H1 (cell line): ENCODE measurements around the gene POU6F2. TPM values are rescaled to one million over a fixed set of nuclear protein-coding genes. Genes with fewer than 3 reads are reported as not detected.

Source experiments
- CTCF ChIA-PET: fragments of 300-600 bp; sonication (Branson Sonifier 250); formaldehyde crosslinking; loops from one replicate; lab custom pipeline; 2021; ENCODE audit not compliant: partially characterized antibody; lab: Charles Lee
- POLR2A ChIA-PET: fragments of 300-600 bp; sonication (Branson Sonifier 250); formaldehyde crosslinking; loops from one replicate; lab custom pipeline; 2021; ENCODE audit warnings: inconsistent platforms; ENCODE audit not compliant: partially characterized antibody; lab: Charles Lee
- DNase-seq, 2 experiments: peaks; one replicate each; pipeline versions ENCODE4 v3.0.0 to v3.0.0-alpha.2; 2010 to 2022; ENCODE audit warnings: low spot score in 2 of 2, low read depth in 1 of 2, mixed read lengths in 1 of 2
- FAIRE-seq: peaks from 2 replicates; lab custom pipeline; 2011; peaks lifted over from hg19 to GRCh38; lab: Jason Lieb, UNC
- H2AFZ ChIP-seq: 2 replicates; pipeline ENCODE4 v1.8.1; 2012; ENCODE audit warnings: low read length, inconsistent platforms
- H2AK5ac ChIP-seq: 2 replicates; pipeline ENCODE4 v1.6.1; 2013; ENCODE audit warnings: low read depth, low read length
- H2BK120ac ChIP-seq: replicated peaks from 2 replicates; pipeline ENCODE3; 2013; ENCODE audit warnings: low read depth, low read length, inconsistent platforms
- H2BK12ac ChIP-seq: 2 replicates; pipeline ENCODE4 v1.6.1; 2013; ENCODE audit warnings: low read depth, low read length
- H2BK15ac ChIP-seq: 2 replicates; pipeline ENCODE4 v1.6.1; 2013; ENCODE audit warnings: low read length
- H2BK20ac ChIP-seq: 2 replicates; pipeline ENCODE4 v1.6.1; 2013; ENCODE audit warnings: low read length
- H2BK5ac ChIP-seq: 2 replicates; pipeline ENCODE4 v1.6.1; 2013; ENCODE audit warnings: low read depth, low read length
- H3K14ac ChIP-seq: 2 replicates; pipeline ENCODE4 v1.6.1; 2013; ENCODE audit warnings: inconsistent platforms; ENCODE audit not compliant: insufficient read length
- H3K18ac ChIP-seq: 2 replicates; pipeline ENCODE4 v1.6.1; 2013; ENCODE audit warnings: low read length; ENCODE audit errors: extremely low read depth
- H3K23ac ChIP-seq: 2 replicates; pipeline ENCODE4 v1.6.1; 2013; ENCODE audit warnings: inconsistent platforms; ENCODE audit not compliant: insufficient read length
- H3K23me2 ChIP-seq: 2 replicates; pipeline ENCODE4 v1.6.1; 2013; ENCODE audit warnings: low read depth, low read length
- H3K27ac ChIP-seq: 2 replicates; pipeline ENCODE4 v1.6.1; 2011; ENCODE audit warnings: low read depth, low read length, inconsistent platforms
- H3K27me3 ChIP-seq, 4 experiments: replicated peaks in 1 of 4; 1 replicate in 1 of 4; 2 replicates in 3 of 4; pipeline versions ENCODE4 v1.6.1 to v1.8.1; 2011 to 2013; ENCODE audit warnings: low read length in 3 of 4, mild to moderate bottlenecking in 3 of 4, inconsistent platforms in 2 of 4, mixed read lengths in 2 of 4, moderate library complexity in 1 of 4; ENCODE audit not compliant: control insufficient read depth in 3 of 4, insufficient read depth in 3 of 4; ENCODE audit errors: extremely low read depth in 1 of 4
- H3K36me3 ChIP-seq, 4 experiments: 2 replicates each; pipeline versions ENCODE4 v1.6.1 to v1.8.1; 2011 to 2013; ENCODE audit warnings: mild to moderate bottlenecking in 4 of 4, low read length in 3 of 4, moderate library complexity in 2 of 4, control low read depth in 1 of 4, inconsistent platforms in 1 of 4; ENCODE audit not compliant: insufficient read depth in 4 of 4, control insufficient read depth in 2 of 4
- H3K4ac ChIP-seq: replicated peaks from 2 replicates; pipeline ENCODE3; 2013; ENCODE audit warnings: low read length, low read depth, mixed read lengths, inconsistent platforms; ENCODE audit not compliant: insufficient read length
- H3K4me1 ChIP-seq, 4 experiments: replicated peaks in 1 of 4; 1 replicate in 1 of 4; 2 replicates in 3 of 4; pipeline versions ENCODE4 v1.6.1 to v1.8.1; 2011 to 2013; ENCODE audit warnings: low read length in 3 of 4, inconsistent platforms in 2 of 4, mixed read lengths in 1 of 4; ENCODE audit not compliant: insufficient read depth in 4 of 4, control insufficient read depth in 3 of 4
- H3K4me2 ChIP-seq, 2 experiments: 2 replicates each; pipeline versions ENCODE4 v1.6.1 to v1.8.1; 2011 to 2013; ENCODE audit warnings: low read depth in 2 of 2, low read length in 2 of 2, control low read depth in 1 of 2, inconsistent platforms in 1 of 2, mild to moderate bottlenecking in 1 of 2; ENCODE audit not compliant: insufficient read depth in 1 of 2
- H3K4me3 ChIP-seq, 4 experiments: fragments of 200-600, 300-600 bp in 1 of 4; sonication (generic), shearing (Covaris generic), sonication (Bioruptor Twin) in 1 of 4; 2 replicates each; pipeline versions ENCODE4 v1.5.1 to v1.8.1; 2011 to 2016; ENCODE audit warnings: low read length in 4 of 4, low read depth in 3 of 4, control low read depth in 2 of 4, inconsistent platforms in 2 of 4, mild to moderate bottlenecking in 2 of 4, mixed read lengths in 1 of 4, moderate library complexity in 1 of 4; ENCODE audit not compliant: insufficient read depth in 2 of 4; ENCODE audit errors: extremely low read depth in 1 of 4
- H3K56ac ChIP-seq: replicated peaks from 2 replicates; pipeline ENCODE3; 2013; ENCODE audit warnings: low read depth, mild to moderate bottlenecking, mixed read lengths, low read length, inconsistent platforms; ENCODE audit not compliant: insufficient read length
- H3K79me1 ChIP-seq: 2 replicates; pipeline ENCODE4 v1.6.1; 2013; ENCODE audit warnings: low read depth, low read length, control low read depth
- H3K79me2 ChIP-seq, 2 experiments: 2 replicates each; pipeline versions ENCODE4 v1.6.1 to v1.8.1; 2012 to 2013; ENCODE audit warnings: low read length in 2 of 2, mild to moderate bottlenecking in 2 of 2, inconsistent platforms in 1 of 2; ENCODE audit not compliant: insufficient read depth in 2 of 2, control insufficient read depth in 1 of 2
- H3K9ac ChIP-seq, 4 experiments: replicated peaks in 1 of 4; 1 replicate in 1 of 4; 2 replicates in 3 of 4; pipeline versions ENCODE4 v1.6.1 to v1.8.1; 2011 to 2013; ENCODE audit warnings: low read depth in 3 of 4, low read length in 3 of 4, control low read depth in 2 of 4, mild to moderate bottlenecking in 2 of 4, moderate library complexity in 2 of 4, inconsistent platforms in 1 of 4; ENCODE audit errors: extremely low read depth in 1 of 4
- H3K9me3 ChIP-seq, 2 experiments: 2 replicates each; pipeline versions ENCODE4 v1.6.1 to v1.8.1; 2012 to 2013; ENCODE audit warnings: mild to moderate bottlenecking in 2 of 2, moderate library complexity in 2 of 2, control low read depth in 1 of 2, inconsistent platforms in 1 of 2, low read depth in 1 of 2, low read length in 1 of 2, mixed read lengths in 1 of 2; ENCODE audit not compliant: insufficient read depth in 2 of 2
- H4K20me1 ChIP-seq, 2 experiments: replicated peaks in 1 of 2; 2 replicates each; pipeline versions ENCODE3 to v1.8.1; 2011 to 2013; ENCODE audit warnings: inconsistent platforms in 2 of 2, low read length in 2 of 2, mild to moderate bottlenecking in 1 of 2; ENCODE audit not compliant: insufficient read depth in 2 of 2, control insufficient read depth in 1 of 2
- H4K5ac ChIP-seq: 2 replicates; pipeline ENCODE4 v1.6.1; 2013; ENCODE audit warnings: low read length, low read depth, mixed read lengths, inconsistent platforms; ENCODE audit not compliant: insufficient read length
- H4K8ac ChIP-seq: 2 replicates; pipeline ENCODE4 v1.8.0; 2013; ENCODE audit warnings: mild to moderate bottlenecking, moderate library complexity, low read length, inconsistent platforms; ENCODE audit not compliant: insufficient read depth; ENCODE audit errors: extremely low read depth
- H4K91ac ChIP-seq: replicated peaks from 2 replicates; pipeline ENCODE3; 2013; ENCODE audit warnings: low read length, mixed read lengths, inconsistent platforms; ENCODE audit not compliant: insufficient read length
- BCL11A ChIP-seq, 2 experiments: IDR thresholded peaks; one replicate each; pipeline ENCODE4 v1.6.1; 2011; ENCODE audit warnings: low read depth in 2 of 2, low read length in 2 of 2, mild to moderate bottlenecking in 2 of 2
- CBX8 ChIP-seq: fragments of 300-800, 300-1000 bp; sonication (generic); IDR thresholded peaks from 2 replicates; pipeline ENCODE4 v1.7.1; 2016; ENCODE audit warnings: low read depth, low read length, borderline replicate concordance
- EP300 ChIP-seq, 2 experiments: IDR thresholded peaks; 1 replicate in 1 of 2; 2 replicates in 1 of 2; pipeline ENCODE4 v1.6.1; 2011 to 2012; ENCODE audit warnings: low read depth in 2 of 2, low read length in 2 of 2, mild to moderate bottlenecking in 2 of 2, borderline replicate concordance in 1 of 2, inconsistent platforms in 1 of 2, moderate library complexity in 1 of 2
- FOSL1 ChIP-seq: IDR thresholded peaks from 2 replicates; pipeline ENCODE4 v1.6.1; 2011; ENCODE audit warnings: mild to moderate bottlenecking, low read depth, low read length, moderate library complexity; ENCODE audit not compliant: insufficient read depth
- HDAC6 ChIP-seq: IDR thresholded peaks from one replicate; pipeline ENCODE4 v1.7.1; 2012; ENCODE audit warnings: low read depth, mild to moderate bottlenecking, inconsistent platforms, low read length, moderate library complexity
- KDM1A ChIP-seq: fragments of 200-600, 300-600 bp; sonication (generic); IDR thresholded peaks from 2 replicates; pipeline ENCODE4 v1.7.1; 2016; ENCODE audit warnings: mild to moderate bottlenecking, low read length, borderline replicate concordance
- MAFK ChIP-seq: IDR thresholded peaks from 2 replicates; pipeline ENCODE4 v1.6.1; 2012; ENCODE audit warnings: low read depth, mild to moderate bottlenecking, improper control_type of control experiment, low read length
- NRF1 ChIP-seq: IDR thresholded peaks from 2 replicates; pipeline ENCODE4 v1.6.1; 2011; ENCODE audit warnings: mild to moderate bottlenecking, low read depth, low read length, improper control_type of control experiment
- SIRT6 ChIP-seq: IDR thresholded peaks from one replicate; pipeline ENCODE4 v1.7.1; 2012; ENCODE audit warnings: low read length, inconsistent platforms
- SIX5 ChIP-seq: IDR thresholded peaks from 2 replicates; pipeline ENCODE4 v1.6.1; 2011; ENCODE audit warnings: mild to moderate bottlenecking, low read depth, low read length
- SUZ12 ChIP-seq: fragments of 200-600 bp; sonication (generic); IDR thresholded peaks from 2 replicates; pipeline ENCODE4 v1.6.1; 2012; ENCODE audit warnings: mild to moderate bottlenecking, inconsistent platforms, low read length, moderate library complexity, mixed read lengths
- TAF1 ChIP-seq: IDR thresholded peaks from 2 replicates; pipeline ENCODE4 v1.6.1; 2011; ENCODE audit warnings: mild to moderate bottlenecking, low read depth, low read length
- TCF12 ChIP-seq: IDR thresholded peaks from 2 replicates; pipeline ENCODE4 v1.6.1; 2011; ENCODE audit warnings: low read depth, mild to moderate bottlenecking, low read length
- TEAD4 ChIP-seq: IDR thresholded peaks from 2 replicates; pipeline ENCODE4 v1.6.1; 2012; ENCODE audit warnings: low read depth, low read length, inconsistent platforms, mixed read lengths
- WGBS, 2 experiments: shearing (Covaris generic) in 1 of 2; methylation state at CpG; one replicate each; pipeline versions ENCODE4 v1.1.6 to v1.1.7; 2013 to 2015; ENCODE audit warnings: low lambda C conversion rate in 2 of 2, mixed read lengths in 2 of 2, inconsistent platforms in 1 of 2, low coverage in 1 of 2, missing lambda C conversion rate in 1 of 2; ENCODE audit not compliant: insufficient replicate concordance in 2 of 2, insufficient coverage in 1 of 2, insufficient read length in 1 of 2; ENCODE audit errors: extremely low coverage in 1 of 2, missing lambda C conversion rate in 1 of 2; 5-methylcytosine and 5-hydroxymethylcytosine counted together
- polyA plus RNA-seq, 7 experiments: library from polyadenylated mRNA; depleted of rRNA in 3 of 7; stranded (reverse) in 5 of 7; unstranded in 2 of 7; fragments of >200 nt in 5 of 7; fragments of 200-250 nt in 2 of 7; gene quantifications; 1 replicate in 5 of 7; 2 replicates in 1 of 7; 4 replicates in 1 of 7; pipeline versions ENCODE4 v1.2.1 to v1.2.3, GENCODE V29; 2011 to 2013; ENCODE audit warnings: missing spikeins in 2 of 7, mixed read lengths in 2 of 7
- total RNA-seq: library from RNA; stranded (reverse); fragmentation: NEBNext Ultra II Directional; extraction: Animal tissue kit (Norgen Biotek cat#: 25700); gene quantifications from 2 replicates; pipeline ENCODE4 v1.2.1, GENCODE V29; 2021
- TF ChIP-seq, protein P1 (sequence below): IDR thresholded peaks from 2 replicates; pipeline ENCODE4 v1.6.1; 2012; ENCODE audit warnings: inconsistent platforms

POU6F2 gene
- total and polyA plus RNA-seq, 2 of the 8 experiments (the other 6 are each of a cell fraction or from before 2014, with no cell fraction given), result 1.1 to 2.0 TPM

DNA sequence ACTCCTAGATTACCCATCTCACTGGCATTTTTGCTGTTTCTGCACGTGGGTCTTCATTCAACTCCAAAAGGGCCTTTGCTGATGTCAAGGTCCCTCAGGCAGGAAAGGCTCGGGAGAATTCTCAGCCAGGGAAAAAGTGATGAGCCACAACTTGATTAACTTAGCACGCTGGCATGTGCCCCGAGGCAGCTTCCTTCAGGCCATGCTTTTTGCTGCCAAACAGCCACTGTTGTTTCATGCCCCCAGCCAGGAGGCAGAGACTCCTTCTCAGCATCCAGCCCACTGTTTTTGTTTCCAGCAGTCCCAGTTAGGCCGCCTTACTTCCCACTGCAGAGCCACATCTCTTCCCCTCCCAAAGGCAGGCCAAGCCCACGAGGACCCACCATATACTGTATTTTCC lies 322.0 kb downstream of the POU6F2 start:
- no peaks in the 10 kb centered on the region for H3K4me1 ChIP-seq
- no peaks in the 10 kb centered on the region for H3K23me2 ChIP-seq
- H2BK15ac ChIP-seq, result no peak overlapping the region
- no peak overlapping the region for H3K27ac ChIP-seq
- no peak overlapping the region for H2AK5ac ChIP-seq
- no peak overlapping the region for H2BK20ac ChIP-seq
- H2AFZ ChIP-seq, result no peak overlapping the region
- no peaks in the 10 kb centered on the region for H3K9me3 ChIP-seq
- H3K4ac ChIP-seq, result no peak overlapping the region
- CTCF ChIA-PET, result no interaction called here
- no peak overlapping the region for H3K4me3 ChIP-seq
- no peak overlapping the region; the same call in 1 of the 2 replicates for H3K18ac ChIP-seq
- WGBS, 2 experiments, result 84% methylated on average over 6 of the region's 6 CpGs; no CpG with 5 or more reads in 1 of the 2 experiments
- no peak overlapping the region for H3K4me2 ChIP-seq
- no peak overlapping the region for H3K9ac ChIP-seq
- FAIRE-seq (no peak), DNase-seq (no peak)
- no peak for TF ChIP-seq TCF12
- no peak for TF ChIP-seq CBX8
- TF ChIP-seq SIX5, result no peak
- TF ChIP-seq BCL11A (IDR thresholded peaks at IDR 0.05; ENCODE audit: low read depth in 2 of 2, low read length in 2 of 2), result no peak
- TF ChIP-seq, protein P1, sequence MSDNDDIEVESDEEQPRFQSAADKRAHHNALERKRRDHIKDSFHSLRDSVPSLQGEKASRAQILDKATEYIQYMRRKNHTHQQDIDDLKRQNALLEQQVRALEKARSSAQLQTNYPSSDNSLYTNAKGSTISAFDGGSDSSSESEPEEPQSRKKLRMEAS, result no peak
- TF ChIP-seq FOSL1, result no peak
- TF ChIP-seq NRF1, result no peak
- no peak for TF ChIP-seq HDAC6
- no peak for TF ChIP-seq TAF1
- TF ChIP-seq SIRT6, result no peak
- TF ChIP-seq SUZ12, result no peak
- no peak for TF ChIP-seq EP300 (IDR thresholded peaks at IDR 0.05; ENCODE audit: borderline replicate concordance in 1 of 2, low read depth in 2 of 2, low read length in 2 of 2)
- no peak for TF ChIP-seq KDM1A
- no peak for TF ChIP-seq MAFK
- TF ChIP-seq TEAD4, result no peak
- no peak overlapping the region for H4K5ac ChIP-seq
- H2BK12ac ChIP-seq, result no peak overlapping the region
- no peaks in the 10 kb centered on the region for H3K36me3 ChIP-seq
- H4K91ac ChIP-seq, result no peak overlapping the region
- no peak overlapping the region for H4K8ac ChIP-seq
- no peak overlapping the region for H3K56ac ChIP-seq
- H2BK5ac ChIP-seq, result no peak overlapping the region
- H2BK120ac ChIP-seq, result no peak overlapping the region
- POLR2A ChIA-PET, result no interaction called here
- H3K27me3 ChIP-seq, result no peaks in the 10 kb centered on the region
- H4K20me1 ChIP-seq, result peaks cover 0 to 1% of the 10 kb centered on the region in 2 experiments
- no peaks in the 10 kb centered on the region for H3K79me2 ChIP-seq
- no peak overlapping the region for H3K23ac ChIP-seq
- H3K14ac ChIP-seq, result no peak overlapping the region
- no peaks in the 10 kb centered on the region for H3K79me1 ChIP-seq
